SHP77 (cell line): Measurements from ENCODE around the gene TMEM123.
"Not testable (repeated sequence)": the region's sequence is repeated elsewhere in the genome, so short reads cannot be mapped to it uniquely, and the experiment has no call there.

Experiments
- DNase-seq, 2 experiments: peaks; one replicate each; lab custom pipeline; 2025; lab: John Stamatoyannopoulos, UW

Gene TMEM123

DNA sequence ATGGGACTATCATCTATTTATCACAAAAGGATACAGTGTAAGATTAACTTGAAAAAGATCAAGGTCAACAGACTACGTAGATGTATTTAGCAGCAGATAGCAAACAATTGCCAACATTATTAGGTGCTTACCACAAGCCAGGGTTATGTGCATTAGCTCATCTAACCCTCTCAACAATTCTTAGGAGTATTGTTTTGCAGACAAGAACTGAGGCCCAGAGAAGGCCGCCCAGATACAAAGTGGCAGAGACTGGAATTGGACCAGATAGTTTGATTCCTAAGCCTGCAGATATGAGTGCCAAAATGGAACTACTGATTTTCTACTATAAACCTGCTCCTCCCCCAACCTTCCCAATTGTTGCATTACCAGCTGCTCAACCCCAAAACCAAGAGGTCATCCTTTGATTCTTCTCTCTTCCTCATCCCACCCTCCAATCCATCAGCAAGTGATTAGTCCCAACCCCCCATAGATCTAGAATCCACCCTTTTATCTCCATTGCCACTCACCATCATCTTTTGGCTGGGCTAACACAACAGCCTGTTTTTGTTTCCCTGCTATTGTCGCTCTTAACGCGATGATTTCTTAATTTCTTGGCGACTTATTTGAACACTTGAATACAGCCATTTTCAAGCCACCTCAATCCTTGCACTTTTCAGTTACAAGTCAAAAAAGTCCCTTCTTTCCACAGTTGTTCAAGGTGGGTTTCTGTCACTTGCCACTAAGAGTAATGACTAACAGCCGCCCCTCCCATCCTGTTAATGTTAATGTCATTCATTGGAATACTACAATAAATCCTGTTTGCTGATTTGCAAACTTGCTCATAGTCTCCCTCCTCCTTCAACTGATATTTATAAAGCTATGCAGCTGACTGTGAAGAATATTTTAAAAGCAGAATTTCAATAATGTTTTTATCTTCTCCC lies 2.7 kb downstream of the TMEM123 start:
- no peak for DNase-seq

DNA sequence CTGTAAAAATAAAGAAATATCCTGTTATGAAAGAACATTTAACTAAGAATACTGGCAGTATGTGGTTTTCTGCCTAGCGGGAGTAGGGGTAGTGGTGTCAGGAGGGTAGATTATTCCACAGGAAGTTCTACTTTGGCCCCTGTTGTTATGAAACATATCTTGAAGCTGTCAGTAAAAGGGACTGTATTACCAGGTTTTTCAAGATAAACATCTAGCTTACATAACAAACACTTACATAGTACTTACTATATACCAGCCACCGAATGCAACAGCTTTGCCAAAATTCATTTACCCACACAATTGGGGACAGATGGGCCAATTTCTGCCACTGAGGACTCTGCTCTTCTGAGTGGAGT lies 3.7 kb downstream of the TMEM123 start:
- DNase-seq, result no peak

DNA sequence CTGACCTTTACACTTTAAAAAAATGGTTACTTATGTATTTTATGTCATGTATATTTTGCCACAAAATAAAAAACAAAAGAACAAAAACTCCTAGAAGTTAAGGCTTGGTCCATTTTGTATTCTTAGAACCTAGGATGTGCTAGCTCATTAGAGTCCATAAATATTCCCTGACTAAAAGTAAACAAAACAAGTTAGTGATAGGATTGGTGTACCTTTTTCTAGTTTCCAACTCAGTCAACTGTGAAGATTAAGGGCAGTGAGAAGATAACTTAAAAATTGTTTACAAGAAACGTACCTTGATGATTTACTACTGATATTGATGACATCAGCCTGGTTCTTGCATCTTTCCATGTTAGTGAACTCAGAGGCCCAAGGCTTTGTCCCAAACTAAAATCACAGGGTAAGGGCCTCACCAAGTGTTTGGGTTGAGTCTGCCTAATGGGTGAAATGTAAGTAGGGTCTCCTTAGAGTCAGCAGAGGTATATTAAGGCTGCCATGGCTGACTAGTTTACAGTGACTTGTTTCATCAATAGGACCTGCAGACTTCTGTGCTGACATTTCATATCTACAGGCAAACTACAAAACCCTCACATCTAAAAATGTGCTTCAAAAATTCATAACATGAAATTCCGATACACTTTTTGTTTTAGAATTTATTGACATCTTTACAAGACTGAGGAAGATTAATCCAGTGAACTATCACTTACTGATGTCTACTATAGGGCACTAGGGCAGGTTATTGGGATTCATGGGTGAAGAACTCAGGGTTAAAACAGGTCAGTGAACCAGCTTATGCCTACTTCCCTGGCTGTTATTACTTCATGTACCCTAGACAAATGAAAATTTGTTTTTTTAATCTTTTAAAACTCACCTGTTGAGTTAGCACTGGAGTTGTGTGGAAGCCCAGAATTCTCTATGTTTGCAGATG lies 4.4 kb downstream of the TMEM123 start:
- no peak for DNase-seq

DNA sequence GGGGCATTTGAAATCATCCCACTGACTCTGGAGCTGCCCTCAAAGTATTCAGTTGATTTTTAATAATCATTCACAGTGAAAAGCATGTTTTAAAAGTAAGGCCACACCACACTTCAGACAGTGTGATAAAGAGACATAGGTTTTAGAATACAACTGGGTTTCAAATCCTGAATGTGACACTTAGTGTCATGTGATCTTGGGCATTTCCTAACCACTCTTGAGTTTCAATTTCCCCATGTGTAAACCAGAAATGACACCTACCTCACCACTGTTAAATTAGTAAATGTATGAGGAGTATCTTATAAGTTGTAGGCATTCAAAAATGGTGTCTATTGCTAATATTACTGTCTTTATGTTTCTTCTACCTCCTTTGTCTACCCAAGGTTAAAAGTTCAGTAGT lies 5.4 kb downstream of the TMEM123 start:
- DNase-seq, result no peak

DNA sequence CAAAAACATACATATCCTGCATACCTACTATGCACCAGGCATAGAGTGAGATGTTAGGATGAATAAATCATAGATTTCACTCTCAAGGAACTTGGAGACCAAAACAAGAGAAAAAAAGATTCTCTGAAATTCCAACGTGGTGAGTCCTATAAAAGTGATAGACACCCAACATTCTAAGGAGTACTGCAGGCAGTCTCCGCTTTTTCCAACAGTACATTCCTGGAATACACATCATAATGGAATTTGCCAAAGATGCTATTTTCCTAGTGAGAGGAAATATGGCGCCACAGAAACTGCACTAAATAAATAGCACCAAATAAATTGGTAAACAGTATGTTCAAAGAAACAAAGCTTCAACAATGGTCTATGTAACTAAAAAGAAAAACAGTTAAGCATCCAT lies 6.0 kb downstream of the TMEM123 start:
- no peak for DNase-seq

DNA sequence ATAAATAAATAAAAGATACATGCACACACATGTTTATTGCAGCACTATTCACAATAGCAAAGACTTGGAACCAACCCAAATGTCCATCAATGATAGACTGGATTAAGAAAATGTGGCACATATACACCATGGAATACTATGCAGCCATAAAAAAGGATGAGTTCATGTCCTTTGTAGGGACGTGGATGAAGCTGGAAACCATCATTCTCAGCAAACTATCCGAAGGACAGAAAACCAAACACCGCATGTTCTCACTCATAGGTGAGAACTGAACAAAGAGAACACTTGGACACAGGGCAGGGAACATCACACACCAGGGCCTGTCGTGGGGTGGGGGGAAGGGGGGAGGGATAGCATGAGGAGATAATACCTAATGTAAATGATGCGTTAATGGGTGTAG lies 7.9 kb downstream of the TMEM123 start:
- not testable (repeated sequence) for DNase-seq

DNA sequence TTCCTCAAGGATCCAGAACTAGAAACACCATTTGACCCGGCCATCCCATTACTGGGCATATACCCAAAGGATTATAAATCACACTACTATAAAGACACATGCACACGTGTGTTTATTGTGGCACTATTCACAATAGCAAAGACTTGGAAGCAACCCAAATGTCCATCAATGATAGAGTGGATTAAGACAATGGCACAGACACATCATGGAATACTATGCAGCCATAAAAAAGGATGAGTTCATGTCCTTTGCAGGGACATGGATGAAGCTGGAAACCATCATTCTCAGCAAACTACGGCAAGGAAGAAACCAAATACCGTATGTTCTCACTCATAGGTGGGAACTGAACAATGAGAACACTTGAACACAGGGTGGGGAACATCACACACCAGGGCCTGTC lies 8.4 kb downstream of the TMEM123 start:
- DNase-seq, result not testable (repeated sequence)

DNA sequence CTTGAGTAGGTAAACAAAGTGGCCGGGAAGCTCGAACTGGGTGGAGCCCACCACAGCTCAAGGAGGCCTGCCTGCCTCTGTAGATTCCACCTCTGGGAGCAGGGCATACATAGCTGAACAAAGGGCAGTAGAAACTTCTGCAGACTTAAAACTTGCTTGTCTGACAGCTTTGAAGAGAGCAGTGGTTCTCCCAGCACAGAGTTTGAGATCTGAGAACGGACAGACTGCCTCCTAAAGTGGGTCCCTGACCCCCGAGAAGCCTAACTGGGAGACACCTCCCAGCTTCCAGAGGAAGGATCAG lies 13.6 kb downstream of the TMEM123 start:
- DNase-seq, result not testable (repeated sequence)

DNA sequence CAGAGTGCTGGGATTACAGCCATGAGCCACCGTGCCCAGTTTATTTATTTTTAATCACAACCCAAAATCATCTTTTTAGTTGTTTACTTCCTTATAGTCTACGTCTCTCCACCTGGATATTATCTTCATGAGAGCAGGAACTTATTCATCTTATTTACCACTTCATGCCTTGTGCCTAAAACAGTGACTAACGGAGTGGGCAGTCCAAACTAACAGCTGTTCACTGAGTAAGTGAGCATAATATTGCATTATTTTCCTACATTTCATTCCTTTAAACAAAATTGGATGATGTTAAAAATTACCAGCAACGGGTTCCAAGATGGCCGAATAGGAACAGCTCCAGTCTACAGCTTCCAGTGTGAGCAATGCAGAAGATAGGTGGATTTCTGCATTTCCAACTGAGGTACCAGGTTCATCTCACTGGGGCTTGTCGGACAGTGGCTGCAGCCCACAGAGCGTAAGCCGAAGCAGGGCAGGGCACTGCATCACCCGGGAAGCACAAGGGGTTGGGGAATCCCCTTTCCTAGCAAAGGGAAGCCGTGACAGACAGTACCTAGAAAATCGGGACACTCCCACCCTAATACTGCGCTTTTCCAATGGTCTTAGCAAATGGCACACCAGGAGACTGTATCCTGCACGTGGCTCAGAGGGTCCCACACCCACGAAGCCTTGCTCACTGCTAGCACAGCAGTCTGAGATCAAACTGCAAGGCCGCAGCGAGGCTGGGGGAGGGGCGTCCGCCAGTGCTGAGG lies 14.1 kb downstream of the TMEM123 start:
- no peak for DNase-seq

DNA sequence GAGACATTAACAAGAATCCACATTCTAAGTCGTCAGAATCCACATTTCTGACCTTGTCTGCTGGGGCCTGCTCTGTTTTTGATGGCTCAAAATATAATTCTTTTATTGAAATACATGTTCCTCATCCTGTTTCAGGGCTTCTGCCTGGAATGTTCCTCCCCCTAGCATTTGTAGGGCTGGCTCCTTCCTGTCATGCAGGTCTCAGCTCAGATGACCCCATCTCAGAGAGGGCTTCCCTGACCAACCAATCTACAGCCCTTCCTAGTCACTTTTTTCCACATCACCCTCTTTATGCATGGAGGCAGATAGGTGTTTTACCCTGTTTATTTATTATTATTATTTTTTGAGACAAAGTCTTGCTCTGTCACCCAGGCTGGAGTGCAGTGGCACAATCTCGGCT lies 14.8 kb downstream of the TMEM123 start:
- no peak for DNase-seq

DNA sequence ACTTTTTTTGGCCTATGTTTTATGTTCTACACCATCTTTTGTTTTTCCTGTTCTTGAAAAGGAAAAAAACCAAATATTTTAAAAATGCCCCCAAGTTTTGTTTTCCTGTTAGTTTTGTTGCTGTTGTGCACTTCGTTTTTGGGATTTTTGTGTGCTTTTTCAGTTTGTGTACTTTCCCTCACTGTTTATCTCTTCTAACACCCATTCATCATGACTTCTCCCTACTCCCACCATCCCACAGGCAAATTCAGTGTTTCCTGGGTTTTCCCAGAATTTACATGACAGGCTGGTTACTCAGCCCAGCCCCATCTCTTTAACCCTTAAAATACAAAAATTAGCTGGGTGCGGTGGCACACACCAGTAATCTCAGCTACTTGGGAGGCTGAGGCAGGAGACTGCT lies 15.6 kb downstream of the TMEM123 start:
- DNase-seq, result no peak

DNA sequence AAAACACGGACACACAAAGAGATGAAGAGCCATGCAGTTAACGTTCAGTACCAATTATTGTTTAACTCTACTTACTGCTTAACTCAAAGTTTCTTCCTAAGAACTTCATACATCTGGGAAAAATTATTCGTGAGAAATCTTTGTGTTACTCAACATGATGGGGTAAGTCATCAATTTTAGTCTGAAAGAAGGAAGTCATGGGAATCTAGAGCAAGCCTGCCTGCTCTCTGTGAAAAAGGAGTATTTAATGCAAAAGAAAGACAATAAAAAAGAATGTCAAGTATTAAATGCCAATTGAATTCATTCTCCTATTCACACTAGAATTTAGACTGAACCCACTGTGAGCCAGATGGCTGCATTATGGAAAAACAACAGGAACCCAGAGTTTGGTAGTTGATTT lies 16.0 kb downstream of the TMEM123 start:
- no peak for DNase-seq

DNA sequence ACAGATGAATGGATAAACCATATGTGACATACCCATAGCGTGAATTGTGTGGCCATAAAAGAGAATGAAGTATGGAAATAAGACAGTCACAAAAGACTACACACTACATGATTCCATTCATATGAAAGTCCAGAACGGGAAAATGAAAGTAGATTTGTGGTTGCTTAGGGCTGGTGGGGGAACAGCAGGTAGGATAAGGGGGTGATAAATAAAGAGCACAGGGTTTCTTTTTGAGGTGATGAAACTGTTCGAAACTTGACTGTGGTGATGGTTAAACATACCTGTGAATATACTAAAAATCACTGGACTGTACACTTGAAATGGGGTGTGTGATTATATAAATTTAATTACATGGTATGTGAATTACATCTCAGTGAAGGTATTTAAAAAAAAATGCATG lies 16.9 kb downstream of the TMEM123 start:
- no peak for DNase-seq

DNA sequence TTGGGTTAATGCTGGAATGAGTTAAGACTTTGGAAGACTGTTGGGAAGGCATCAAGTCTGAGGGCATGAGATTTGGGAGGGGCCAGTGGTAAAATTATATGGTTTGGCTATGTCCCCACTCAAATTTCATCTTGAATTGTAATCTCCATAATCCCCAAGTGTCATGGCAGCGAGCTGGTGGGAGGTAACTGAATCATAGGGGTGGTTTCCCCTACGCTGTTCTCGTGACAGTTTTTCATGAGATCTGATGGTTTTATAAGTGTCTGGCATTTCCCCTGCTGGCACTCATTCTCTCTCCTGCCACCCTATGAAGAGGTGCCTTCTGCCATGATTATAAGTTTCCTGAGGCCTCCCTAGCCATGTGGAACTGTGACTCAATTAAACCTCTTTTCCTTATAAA lies 19.0 kb downstream of the TMEM123 start:
- DNase-seq, result not testable (repeated sequence)

DNA sequence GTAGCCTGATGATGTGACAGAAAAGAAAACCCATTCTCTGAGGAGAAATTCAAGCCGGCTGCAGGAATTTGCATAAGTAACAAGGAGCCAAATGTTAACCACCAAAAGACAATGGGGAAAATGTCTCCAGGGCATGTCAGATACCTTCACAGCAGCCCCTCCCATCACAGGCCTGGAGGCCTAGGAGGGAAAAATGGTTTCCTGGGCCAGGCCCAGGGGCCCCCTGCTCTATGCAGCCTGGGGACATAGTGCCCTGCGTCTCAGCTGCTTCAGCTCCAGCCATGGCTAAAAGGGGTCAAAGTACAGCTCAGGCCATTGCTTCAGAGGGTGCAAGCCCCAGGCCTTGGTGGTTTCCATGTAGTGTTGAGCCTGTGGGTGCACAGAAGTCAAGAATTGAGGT lies 20.0 kb downstream of the TMEM123 start:
- not testable (repeated sequence) for DNase-seq

DNA sequence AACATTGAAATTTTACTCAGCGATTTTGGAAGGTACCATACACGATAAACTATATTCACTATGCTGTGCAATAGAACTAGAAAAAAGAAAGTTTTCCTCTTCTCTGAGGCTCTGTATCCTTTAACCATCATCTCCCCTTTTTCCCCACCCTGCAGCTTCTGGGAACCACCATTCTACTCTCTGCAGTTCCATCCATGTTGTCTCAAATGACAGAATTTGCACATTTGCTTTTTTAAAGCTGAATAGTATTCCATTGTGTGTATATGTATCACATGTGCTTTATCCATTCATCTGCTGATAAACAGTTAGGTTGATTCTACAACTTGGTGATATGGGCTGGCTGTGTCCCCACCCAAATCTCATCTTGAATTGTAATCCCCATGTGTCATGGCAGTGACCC lies 21.2 kb downstream of the TMEM123 start:
- no peak for DNase-seq

DNA sequence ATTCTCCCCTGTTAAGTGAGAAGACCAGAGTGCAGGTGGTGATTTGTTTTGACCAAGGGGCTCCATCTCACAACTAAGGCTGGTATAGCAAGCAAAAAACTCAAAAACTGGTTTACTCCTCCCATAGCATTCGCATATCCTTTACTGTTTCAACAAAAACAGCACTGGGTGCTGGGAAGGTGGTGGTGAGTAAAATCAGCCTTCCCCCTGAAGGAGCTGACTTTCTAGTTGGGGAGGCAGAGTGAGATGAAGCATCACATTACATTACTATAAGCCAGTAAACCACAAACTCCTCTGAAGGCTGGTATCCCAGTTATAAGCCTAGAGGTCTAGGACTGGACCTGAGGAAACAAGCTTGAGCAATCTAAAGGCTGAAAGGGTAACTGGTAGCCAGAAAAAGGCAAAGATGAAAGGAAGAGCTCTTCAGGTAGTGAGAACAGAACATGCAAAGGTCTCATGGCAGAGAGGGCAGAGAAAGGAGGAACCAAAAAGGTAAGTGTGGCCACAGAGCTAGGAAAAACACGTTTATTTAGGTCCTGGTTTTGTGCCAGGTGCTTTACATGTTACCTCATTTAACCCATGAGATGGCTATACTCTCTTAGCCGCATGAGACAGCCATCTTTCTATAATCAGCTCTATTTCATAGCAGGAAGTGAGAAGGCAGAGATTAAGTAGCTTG lies 22.3 kb downstream of the TMEM123 start:
- no peak for DNase-seq

DNA sequence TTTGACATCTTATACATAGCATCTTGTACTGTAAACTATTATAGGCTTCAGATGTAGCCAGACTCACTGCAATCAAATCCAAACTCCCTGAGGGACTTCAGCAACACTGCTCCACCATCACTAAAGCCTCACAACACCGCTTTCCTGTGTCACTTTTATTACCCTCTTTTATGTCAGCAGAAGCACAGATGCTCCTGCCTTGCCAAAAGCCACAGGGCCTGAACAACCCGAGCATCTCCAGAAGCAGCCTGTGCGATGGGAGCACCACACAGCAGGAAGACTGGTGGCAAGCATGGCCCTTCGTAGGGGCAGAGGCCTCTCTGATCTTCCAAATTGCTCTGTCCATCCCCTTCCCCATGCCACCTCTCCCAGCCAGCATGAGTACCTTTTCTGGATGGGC lies 22.9 kb downstream of the TMEM123 start:
- DNase-seq, result no peak

DNA sequence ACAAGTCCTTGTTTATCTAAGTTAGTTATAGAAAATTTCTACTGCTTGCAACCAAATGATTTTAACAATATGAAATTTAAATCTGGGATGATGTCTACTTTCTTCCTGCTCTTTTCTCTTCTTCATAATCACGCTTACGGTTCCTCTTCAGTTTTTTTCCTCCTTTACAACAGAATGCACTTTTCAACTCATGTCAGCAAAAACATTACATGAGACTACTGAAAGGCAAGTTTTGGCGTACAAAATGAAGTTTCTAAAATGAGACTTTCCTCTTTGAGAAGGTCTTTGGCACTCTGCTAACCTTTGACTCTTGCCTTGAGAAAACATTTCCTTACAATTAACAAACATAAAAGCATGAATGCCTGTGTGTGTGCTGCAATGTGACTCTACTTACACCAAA lies 23.3 kb downstream of the TMEM123 start:
- DNase-seq, result no peak

DNA sequence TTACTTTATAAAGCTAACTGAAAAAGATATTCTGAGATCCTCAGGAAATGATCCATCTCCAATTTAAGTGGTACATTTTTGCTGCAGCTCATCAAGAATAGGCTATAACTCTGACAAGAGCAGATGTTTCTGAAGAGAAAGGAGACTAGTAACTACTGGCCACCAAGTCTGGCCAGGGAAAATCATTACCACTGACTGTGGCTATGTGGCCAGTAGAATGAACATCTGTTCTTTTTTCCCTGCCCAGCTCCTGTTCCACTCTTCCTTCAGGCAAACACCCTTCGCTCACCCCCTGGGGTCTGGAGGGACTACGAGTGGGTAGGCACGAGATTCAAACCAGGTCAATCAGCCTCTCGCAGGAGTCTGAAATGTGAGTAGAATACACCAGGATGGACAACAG lies 23.9 kb downstream of the TMEM123 start:
- no peak for DNase-seq

DNA sequence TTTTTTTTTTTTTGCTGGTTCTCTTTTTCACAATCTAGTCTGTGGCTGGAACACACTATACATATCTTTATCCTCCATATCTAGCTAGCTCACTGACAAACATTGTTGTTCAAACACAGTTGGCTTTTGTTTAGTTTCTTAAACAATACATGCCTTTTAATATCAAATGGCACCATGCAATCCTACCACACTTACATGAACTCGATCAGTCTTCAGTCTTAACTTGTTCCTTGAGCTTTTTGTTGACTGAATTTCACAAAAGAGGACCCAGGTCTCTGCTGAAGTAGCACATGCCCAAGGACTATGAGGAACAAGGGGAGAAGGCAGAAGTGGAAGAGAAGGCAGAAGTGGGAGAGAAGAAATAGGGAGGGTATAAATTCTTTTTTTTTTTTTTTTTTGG lies 25.5 kb downstream of the TMEM123 start:
- DNase-seq, result no peak

DNA sequence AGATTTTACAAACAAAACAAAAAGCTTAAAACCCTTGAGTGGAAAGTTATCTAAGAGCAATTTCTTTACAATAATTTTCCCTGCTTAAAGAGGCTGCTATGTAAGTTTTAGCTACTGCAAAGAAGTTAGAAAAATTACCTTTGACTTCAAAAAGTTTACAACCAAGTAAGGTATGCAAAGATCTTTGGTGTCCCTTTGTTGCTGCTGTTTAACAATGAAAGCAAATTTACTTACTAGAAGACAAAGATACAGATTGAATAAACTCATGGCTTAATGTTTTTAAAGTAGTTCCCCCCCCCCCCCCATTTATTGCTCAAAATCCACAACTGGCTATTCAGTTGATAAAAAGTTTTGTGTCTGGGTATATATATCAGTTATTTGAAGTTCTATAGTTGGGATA lies 26.0 kb downstream of the TMEM123 start:
- DNase-seq, result no peak
